NCI-H187 treated with DMSO at 0.1 percent for 48 hours (cell line): Measurements from ENCODE around the gene FGD2.
"Not testable (repeated sequence)": the region's sequence is repeated elsewhere in the genome, so short reads cannot be mapped to it uniquely, and the experiment has no call there.

Experiments used
- DNase-seq: peaks from one replicate; lab custom pipeline; 2025; lab: John Stamatoyannopoulos, UW

FGD2 gene

DNA sequence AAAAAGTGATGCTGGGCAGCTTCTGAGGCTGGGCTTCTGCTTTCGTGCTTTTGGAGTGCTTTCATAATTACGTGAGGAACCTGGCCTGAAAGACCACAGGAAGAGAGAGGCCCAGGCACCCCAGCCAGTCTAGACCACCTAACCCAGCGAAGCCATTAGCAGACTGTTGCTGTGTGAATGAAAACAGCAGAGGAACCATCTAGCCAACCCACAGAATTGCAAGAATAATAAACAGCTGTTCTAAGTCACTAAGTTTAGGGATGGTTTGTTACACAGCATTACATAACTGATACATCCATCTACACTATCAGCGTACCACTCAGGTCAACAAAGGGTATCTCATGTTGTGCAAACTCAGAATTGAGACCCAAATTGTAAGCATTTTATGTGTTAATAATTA is 34.5 kb downstream of the FGD2 start:
- DNase-seq, result no peak

DNA sequence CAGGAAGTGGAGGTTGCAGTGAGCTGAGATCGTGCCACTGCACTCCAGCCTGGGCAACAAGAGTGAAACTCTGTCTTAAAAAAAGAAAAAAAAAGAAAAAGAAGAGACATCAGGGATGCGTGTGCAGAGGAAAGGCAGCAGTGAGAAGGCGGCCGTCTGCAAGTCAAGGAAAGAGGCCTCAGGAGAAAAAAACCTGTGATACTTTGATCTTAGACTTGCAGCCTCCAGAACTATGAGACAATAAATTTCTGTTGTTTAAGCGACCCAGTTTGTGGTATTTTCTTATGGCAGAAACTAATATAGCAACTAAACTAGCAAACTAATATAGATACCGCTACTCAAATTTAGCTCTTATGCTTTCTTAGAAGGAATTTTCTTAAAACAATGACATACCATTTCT is 36.1 kb downstream of the FGD2 start:
- DNase-seq, result no peak

DNA sequence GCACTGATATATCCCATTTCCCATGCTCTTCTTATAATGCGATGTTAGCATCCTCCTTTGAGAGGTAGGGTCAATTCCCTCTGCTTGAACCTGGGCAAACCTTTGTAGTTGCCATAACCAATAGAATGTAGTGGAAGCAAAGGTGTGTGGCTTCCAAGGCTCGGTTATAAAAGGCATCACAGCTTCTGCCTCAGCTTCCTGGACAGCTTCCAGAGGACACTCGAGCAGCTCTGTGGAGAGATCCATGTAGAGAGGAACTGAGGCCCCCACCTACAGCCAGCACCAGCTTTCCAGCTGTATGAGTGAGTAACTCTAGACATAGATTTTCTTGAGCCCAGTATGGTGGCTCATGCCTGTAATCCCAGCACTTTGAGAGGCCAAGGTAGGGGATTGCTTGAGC is 36.7 kb downstream of the FGD2 start:
- DNase-seq, result no peak

DNA sequence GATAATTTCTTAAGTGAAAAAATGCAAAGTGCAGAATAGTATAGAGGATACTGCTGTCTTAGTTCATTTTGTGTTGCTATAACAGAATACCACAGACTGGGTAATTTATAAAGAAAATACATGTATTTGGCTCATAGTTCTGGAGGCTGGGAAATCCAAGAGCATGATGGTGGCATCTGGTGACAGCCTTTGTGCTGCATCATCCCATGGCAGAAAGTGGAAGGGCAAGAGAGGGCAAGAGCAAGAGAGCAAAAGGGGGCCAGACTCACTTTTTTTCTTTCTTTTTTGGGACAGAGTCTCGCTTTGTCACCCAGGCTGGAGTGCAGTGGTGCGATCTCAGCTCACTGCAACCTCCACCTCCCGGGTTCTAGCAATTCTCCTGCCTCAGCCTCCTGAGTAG is 37.6 kb downstream of the FGD2 start:
- DNase-seq, result not testable (repeated sequence)

DNA sequence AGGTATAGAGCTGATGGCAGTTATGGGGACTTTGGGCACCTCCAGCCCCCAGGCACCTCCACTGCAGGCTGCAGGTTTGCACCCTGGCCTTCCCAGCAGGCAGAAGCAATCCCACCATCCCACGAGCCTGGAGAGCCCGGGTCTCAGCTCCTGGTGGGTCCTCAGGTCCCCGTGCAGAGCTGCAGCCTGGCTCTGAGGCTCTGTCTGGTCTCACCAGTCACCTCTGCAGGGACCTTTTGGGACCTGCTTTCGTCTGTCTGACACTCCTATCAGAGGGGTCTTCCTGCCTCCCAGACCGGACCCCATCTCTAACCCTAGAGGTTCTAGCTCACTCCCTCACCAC is 41.9 kb downstream of the FGD2 start:
- DNase-seq, result no peak

DNA sequence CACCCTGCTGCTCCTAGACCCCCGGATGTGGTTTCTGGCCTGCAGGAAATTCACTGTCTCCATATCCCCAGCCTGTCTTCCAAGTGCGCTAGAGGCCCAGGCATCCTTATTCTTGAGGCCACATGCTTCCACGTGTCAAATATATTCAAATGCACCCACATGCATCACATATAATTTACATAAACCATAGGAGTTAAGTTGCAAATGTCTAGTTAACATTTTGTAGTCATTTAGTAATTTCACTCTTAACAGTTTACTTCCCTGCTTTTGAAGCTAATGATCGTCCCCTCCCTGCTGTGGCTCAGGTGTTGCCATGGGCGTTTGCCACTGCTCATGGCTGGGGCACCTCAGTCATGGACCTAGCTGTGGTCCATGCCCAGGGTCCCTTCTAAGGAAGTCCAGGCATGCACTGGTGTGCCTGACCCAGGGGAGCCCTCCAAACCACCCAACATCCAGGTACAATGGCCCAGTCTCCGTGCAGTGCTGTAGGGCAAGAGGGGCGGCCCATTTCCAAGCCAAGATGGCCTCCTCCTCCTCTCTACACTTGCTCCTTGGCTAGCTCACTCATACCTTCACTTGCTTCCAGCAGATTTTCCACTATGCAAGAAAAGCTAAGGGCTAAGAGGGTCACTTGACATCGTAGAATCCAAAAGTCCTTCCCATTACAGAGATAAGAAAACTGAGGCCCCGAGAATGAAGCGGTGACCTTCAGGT is 42.4 kb downstream of the FGD2 start:
- DNase-seq, result no peak

DNA sequence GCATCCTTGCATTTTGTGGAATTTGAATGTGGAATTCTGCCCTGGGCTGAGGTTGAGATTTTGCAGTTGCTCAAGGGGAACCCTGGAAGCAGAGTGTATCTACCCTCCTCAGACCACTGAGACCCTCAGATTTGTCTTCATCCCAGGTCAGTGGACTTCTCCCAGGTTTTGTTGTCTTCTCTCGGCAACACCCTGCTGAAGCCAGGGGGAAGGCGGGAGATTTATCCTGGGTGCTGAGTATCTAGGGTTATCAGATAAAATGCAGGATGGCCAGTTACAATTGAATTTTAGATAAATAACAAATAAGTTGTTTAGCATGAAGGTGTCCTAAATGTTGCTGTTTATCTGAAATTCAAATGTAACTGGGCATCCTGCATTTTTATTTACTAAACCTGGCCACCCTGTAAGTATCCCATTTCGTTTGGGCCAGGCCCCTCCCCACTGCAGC is 43.0 kb downstream of the FGD2 start:
- DNase-seq, result no peak

DNA sequence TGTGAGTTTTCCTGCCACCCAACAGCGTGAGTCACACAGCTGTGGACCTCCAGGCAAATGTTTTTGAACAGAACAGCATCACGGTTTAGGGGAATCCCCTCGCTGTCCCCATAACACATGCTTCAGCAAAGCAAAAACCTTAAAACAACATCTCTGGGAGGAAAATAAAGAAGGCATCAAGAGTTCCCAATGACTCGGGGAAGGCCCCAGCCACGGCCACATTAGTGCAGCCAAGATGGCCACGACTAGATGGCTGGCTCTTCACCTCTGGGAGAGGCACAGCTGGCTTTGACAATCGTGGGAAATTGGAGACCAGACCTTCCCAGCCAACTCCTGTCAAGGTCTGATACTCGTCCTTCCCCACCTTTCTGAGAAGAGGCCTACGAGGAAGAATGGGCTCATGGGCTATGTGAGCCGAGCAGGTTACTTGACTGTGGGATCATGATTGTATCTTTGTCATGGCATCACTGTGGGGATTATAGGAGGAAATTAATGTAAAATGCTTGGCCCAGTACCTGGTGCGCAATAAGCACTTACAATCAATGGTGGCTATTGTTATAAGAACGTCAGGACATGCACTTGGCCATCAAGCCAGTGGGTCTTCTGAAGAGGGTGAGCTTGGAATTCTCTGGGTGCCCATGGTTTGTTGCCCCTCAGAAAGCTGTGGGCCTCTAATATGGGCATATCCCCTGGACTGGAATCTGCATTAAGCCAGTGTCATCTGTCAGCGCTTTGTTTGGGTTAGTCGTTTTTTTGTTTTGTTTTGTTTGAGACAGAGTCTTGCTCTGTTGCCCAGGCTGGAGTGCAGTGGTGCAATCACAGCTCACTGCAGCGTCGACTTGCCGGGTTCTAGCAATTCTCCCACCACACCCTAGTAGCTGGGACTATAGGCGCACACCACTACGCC is 43.6 kb downstream of the FGD2 start:
- DNase-seq, result no peak

DNA sequence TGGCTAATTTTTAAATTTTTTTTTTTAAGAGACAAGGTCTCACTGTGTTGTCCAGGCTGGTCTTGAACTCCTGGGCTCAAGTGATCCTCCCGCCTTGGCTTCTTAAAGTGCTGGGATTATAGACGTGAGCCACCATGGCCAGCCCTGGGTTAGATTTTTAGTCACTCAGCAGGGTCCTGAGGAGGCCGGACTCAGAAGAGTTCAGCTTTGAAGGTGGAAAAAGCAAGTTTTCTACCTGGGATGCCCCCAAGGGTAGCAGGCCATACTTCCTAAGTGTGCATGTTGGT is 44.2 kb downstream of the FGD2 start:
- DNase-seq, result no peak

DNA sequence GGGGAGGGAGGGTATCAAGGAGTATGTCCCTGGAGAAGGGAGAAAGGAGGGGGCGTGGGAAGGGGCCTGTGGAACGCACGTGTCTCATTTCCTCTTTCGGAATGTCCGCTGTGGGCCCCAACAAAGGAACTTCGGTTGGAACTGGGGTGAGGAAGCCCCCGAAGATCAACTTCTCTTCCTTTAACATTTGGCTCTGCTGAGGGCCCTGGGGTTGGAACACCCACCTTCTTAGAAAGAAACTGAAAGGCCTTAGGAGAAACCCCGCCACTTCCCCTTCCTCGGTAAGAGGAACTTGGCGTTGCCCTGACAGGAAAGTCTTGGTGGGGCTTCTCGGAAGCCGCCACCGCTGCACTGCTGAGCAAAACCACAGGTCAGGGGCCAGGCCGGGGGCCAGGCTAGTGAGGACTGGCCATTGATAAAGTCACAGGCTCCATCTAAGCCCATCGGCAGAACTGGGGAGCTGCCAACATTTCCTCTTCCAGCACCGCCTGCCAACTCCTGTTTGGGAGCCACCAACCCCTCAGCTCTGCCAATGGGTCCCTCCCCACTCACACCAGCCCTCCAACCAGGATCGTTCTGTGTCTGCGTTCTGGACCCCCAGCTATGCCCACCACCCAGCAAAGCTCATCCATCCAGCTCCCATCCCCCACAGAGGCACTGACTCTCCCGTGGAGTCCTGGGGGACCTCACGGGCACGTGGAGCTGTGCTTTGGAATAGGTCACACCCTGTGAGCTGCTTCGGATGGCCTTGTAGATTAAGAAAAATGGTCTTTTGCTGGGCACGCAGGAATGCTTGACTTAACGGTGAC is 44.8 kb downstream of the FGD2 start:
- DNase-seq, result no peak

DNA sequence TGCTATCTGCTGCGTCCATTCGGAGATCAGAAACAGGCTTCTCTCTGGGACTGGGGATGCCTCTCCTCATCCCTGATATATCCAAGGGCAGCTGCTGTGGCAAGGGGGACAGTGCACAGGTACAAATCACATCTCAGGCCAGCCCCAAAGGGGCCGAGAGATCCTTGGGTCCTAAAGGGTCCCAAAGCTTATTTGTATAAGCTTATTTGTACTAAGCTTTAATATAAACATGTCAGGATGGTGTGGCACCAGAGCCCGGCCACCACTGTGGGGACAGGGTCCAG is 45.3 kb downstream of the FGD2 start:
- DNase-seq, result no peak

DNA sequence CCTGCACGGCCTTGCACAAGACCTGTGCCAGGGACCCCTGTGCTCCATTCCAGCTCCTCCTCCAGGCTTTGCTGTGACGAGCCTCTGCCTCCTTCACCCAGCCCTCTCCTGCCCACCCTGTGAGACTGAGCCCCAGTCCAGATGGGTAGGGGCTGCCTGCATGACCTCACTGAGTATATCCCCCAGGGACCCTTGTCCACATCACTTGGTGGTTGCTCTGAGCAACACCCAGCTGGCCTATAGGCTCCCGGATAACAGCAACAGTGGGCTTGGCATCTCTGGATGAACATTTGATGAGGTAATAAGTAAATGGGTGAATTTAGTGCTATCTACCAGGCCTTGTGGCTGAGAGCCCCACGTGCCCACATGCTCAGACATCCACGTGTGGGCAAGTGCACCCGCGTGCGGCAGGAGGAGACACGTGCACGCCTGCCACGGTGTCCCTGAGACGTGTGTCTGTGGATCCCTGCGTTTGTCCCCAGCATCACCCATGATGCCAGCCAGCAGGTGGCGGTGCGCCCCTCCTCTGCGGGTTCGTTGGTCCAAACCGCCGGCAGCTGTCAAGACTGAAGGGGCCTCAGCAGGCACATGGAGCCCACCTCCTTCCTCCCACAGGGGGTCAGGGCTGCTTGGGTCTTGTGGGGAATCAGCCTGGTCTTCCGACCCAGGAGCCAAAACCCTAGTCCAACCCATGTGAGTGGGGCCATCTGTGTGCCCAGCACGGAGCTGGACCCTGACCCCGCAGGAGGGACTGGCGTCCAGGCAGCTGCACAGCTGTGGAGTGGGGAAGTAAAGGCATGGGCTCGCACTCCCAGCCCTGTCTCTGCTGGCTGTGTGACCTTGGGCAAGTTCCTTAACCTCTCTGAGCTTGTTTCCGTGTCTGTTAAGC is 45.9 kb downstream of the FGD2 start:
- no peak for DNase-seq

DNA sequence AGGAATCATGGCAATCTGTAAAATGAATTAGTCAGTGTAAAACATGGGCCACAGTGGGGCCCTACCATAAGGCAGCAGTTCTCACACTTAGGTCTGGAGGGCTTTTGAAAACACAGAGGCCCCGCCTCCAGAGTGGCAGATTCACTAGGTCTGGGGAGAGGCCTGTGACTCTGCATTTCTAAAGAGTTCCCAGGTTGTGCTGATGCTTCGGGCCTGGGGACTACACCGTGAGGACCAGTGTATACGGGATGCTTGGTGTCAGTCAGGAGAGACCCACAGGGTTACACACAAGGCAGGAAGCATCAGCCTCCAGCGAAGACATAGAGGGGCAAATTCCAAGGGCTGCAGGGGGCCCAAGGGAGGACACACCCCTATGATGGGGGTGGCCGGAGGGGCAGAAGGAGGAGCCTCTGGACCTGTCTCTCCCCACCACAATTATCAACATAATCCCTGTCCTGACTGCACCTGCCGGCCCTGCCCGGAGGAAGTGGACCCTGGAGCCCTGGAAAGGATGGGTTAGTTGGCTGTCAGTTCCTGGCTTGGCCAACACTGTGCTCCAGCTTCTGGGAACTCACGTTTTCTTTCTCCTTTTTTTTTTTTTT is 46.7 kb downstream of the FGD2 start:
- DNase-seq, result no peak

DNA sequence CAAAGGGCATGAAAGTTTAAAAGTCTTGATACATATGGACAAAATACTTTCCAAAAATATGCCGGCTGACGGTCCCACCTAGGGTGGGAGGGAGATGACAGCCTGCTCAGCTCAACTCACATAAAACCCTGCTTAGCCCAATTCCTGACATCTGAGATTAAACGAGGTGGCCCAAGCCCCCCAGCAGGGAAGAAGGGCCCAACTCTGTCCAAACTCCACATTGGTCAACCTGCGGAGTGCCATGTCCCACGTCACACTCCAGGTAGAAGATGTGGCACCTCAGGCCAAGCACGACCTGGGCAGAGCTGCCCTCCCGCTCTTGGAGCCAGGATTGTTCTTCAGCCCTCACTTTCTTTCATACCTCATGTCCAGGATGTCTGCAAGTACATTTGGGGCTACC is 48.2 kb downstream of the FGD2 start:
- DNase-seq, result no peak

DNA sequence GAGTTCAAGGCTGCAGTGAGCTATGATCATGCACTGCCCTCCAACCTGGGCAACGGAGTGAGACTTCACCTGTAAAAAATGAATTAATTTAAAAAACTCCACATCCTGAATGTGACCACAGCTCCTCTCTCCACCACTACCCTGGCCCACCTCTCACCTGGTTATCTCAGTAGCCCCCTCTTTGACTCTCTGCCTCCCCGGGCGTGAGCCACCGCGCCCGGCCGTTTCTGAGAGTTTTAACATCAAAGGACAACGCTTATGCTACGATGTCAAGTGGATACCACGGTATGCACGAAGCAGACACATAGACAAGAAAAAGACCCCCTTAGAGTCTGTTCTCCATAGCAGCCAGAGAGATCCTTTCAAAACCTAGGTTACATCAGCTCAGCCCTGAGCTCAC is 48.7 kb downstream of the FGD2 start:
- DNase-seq, result no peak

DNA sequence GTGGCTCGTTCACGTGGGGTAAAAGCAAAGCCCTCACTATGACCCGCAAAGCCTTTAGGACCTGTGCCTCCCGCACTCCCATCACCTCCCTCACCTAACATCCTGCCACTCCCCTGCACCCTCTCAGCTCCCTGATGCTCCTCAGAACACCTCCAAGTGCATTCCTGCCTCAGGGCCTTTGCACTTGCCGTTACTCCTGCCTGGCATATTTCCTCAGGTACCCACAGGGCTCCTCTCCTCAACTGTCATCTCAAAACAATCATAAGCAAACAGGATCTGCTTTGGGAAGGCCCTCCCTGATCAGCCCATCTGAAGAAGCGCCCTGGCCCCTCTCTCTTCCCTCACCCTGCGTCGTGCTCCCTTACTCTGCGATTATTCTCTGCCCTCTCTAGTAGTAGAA is 49.1 kb downstream of the FGD2 start:
- no peak for DNase-seq

DNA sequence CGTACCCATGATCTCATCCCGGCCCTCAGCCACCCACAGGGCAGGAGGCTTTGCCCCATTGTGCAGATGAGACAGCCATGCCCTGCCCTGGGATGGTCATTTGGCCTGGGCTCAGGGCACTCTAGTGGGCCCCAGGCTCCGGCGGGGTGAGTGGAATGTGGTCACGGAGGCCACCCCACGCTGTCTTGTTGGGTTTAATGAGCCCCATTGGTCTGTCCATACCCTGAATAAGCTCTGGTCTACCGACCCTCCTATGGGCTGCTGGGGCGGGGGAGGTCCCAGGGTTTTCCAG is 50.6 kb downstream of the FGD2 start:
- no peak for DNase-seq

DNA sequence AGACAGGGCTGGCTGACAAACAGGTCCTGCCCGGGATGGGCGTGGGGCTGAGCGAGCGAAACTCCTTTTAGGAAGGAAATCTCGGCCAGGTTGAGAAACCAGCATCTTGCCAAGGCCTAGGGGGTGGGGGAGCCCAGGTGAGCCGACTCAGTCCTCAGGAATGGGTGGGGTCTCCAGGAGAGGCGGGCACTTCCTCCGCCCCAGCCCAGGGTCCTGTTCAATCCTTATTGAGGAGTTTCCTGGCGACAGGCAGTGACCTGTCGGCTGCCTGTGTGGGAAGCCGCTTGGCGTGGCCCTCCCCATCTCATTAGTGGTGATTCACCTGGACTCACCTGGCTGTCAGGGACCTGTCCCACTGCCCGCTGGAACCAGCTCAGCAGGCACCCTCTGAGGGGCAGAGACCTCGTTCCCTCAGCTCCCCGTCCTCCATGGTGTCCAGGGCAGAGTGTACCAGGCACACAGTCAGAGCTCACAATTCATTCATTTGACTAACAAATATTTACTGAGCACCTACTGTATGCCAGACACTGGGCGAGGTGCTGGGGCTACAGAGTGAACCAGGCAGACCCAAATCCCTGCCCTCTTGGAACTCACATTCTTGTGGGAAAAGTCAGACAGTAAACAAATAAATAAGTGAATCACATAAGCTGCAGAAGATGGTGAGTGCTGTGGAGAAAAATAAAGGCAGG is 51.1 kb downstream of the FGD2 start:
- DNase-seq, result no peak

DNA sequence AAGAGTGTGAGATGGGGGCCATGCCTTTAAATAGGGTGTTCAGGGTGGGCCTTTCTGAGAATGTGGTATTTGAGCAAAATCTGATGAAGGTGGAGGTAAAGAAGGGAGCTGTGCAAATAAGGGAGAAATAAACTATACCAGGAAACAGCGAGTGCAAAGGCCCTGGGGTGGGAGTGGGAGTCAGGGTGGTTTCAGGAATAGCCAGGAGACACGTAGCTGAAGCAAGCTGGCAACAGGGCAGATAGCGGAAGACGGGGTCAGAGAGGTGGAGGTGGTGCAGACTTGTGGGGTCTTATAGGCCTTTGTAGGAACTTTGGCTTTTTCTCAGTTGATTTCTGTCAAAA is 51.6 kb downstream of the FGD2 start:
- no peak for DNase-seq

DNA sequence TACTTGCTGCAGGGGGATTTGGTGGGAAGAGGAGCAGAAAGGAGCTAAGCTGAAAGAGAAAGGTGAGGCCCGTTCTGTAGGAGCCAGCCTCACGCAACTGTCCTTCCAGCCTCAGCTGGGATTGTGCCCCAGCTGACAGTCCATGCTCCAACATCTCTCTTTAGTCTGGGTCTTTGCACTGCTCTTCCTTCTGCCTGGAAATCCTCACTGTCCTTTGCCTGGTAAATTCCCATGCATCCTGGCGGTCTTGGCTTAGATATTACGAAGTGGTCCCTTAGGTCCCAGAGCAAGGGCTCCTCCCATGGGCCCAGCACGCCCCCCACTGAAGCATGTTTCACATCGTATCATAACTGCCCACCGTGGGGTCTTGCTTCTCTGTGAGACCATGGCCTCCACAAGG is 52.2 kb downstream of the FGD2 start:
- no peak for DNase-seq

DNA sequence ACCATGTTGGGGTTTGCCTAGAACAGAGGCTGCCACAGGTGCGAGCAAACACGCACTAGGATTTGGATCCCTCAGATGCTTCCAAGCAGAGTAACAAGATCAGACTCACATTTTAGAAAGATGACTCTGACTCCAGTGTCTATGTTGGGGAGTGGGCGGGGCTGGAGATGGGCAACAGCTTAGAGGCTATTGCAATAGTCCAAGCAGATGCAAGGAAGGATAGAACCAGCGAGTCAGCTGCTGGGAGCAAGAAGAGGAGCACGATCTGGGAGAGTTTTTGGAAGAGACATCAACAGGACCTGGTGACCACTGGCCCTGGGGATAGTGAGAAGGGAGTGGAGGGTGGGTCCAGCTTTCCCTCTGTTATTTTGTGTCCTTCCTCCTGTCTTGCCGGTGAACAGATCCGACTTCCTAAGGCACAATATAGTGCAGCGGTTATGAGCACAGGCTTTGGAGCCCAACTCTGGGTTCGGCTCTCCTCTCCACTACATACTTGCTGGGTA is 52.7 kb downstream of the FGD2 start:
- DNase-seq, result no peak
